Skin of body (tissue), 2 donors: ENCODE data around the gene SHQ1. TPM values are rescaled to one million over a fixed set of nuclear protein-coding genes. Genes with fewer than 3 reads are reported as not detected.
"Not testable (repeated sequence)": the region's sequence is repeated elsewhere in the genome, so short reads cannot be mapped to it uniquely, and the experiment has no call there.

Experiments used
- DNase-seq: peaks from one replicate; lab custom pipeline; 2025; lab: John Stamatoyannopoulos, UW
- total RNA-seq: library from RNA; depleted of rRNA; stranded (reverse); fragments of >200 nt; gene quantifications from one replicate; pipeline ENCODE4 v1.2.3, GENCODE V29; 2014

The SHQ1 gene
- total RNA-seq, 1 donor from 2014 or later, result 17.3 TPM

GRCh38 chr3:72802001-72802400, 46.2 kb downstream of the SHQ1 start:
- no peak for DNase-seq

- DNase-seq, result no peak
Observed at GRCh38 chr3:72800869-72801268, 47.4 kb downstream of the SHQ1 start.

- DNase-seq, result no peak
Observed at GRCh38 chr3:72798552-72799195, 49.6 kb downstream of the SHQ1 start.

GRCh38 chr3:72797773-72798543, 50.3 kb downstream of the SHQ1 start:
- peak; percentile 15 for DNase-seq

- no peak for DNase-seq
Observed at GRCh38 chr3:72794079-72794478, 54.2 kb downstream of the SHQ1 start.

GRCh38 chr3:72791161-72791560, 57.1 kb downstream of the SHQ1 start:
- no peak for DNase-seq

GRCh38 chr3:72789786-72790185, 58.5 kb downstream of the SHQ1 start:
- no peak for DNase-seq

GRCh38 chr3:72788232-72788631, 60.0 kb downstream of the SHQ1 start:
- DNase-seq, result not testable (repeated sequence)

GRCh38 chr3:72786668-72787067, 61.6 kb downstream of the SHQ1 start:
- no peak for DNase-seq

- no peak for DNase-seq
Observed at GRCh38 chr3:72784226-72784625, 64.0 kb downstream of the SHQ1 start.

- DNase-seq, result no peak
Observed at GRCh38 chr3:72782521-72782920, 65.7 kb downstream of the SHQ1 start.

- DNase-seq, result no peak
Observed at GRCh38 chr3:72769758-72770540, 78.3 kb downstream of the SHQ1 start.

- no peak for DNase-seq
Observed at GRCh38 chr3:72768936-72769335, 79.3 kb downstream of the SHQ1 start.

- DNase-seq, result no peak
Observed at GRCh38 chr3:72768481-72768880, 79.8 kb downstream of the SHQ1 start.

- DNase-seq, result no peak
Observed at GRCh38 chr3:72768006-72768441, 80.2 kb downstream of the SHQ1 start.

- no peak for DNase-seq
Observed at GRCh38 chr3:72766866-72767265, 81.4 kb downstream of the SHQ1 start.

- DNase-seq, result no peak
Observed at GRCh38 chr3:72763751-72764440, 84.3 kb downstream of the SHQ1 start.

GRCh38 chr3:72761410-72761809, 86.8 kb downstream of the SHQ1 start:
- DNase-seq, result no peak

GRCh38 chr3:72760225-72760624, 88.0 kb downstream of the SHQ1 start:
- no peak for DNase-seq

GRCh38 chr3:72756900-72757299, 91.3 kb downstream of the SHQ1 start:
- no peak for DNase-seq

GRCh38 chr3:72754582-72754981, 93.7 kb downstream of the SHQ1 start:
- DNase-seq, result no peak

GRCh38 chr3:72753495-72753894, 94.8 kb downstream of the SHQ1 start:
- DNase-seq, result no peak
